Activated CD4-positive, alpha-beta T cell treated with anti-CD3 and anti-CD28 coated beads for 4 hours (primary cell): ENCODE results near the gene FOXRED2.
"Not testable (repeated sequence)": the region's sequence is repeated elsewhere in the genome, so short reads cannot be mapped to it uniquely, and the experiment has no call there.

Experiments
- DNase-seq, 2 donors: peaks; one replicate each; pipeline ENCODE4 v3.0.0-alpha.2; 2020

FOXRED2 gene

DNA sequence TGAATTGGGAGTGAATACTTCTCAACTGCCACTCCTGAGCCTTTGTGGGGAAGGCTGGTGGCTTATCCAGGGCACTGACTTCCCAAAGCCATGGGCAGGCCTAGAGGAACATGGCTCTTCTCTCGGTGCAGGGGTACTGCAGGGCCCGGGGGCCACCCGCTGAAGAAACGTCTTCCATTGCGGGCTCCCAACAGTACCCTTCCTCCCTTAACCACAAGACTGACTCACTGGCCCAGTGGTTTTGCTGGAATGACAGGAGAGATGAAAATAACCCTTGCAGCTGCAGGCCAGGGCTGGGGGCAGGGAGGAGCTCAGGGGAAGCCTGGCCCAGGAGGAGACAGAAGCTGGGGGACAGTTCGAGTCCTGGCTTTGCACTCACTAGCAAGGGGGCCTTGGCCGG lies 38.9 kb downstream of the FOXRED2 start:
- DNase-seq: no peak

DNA sequence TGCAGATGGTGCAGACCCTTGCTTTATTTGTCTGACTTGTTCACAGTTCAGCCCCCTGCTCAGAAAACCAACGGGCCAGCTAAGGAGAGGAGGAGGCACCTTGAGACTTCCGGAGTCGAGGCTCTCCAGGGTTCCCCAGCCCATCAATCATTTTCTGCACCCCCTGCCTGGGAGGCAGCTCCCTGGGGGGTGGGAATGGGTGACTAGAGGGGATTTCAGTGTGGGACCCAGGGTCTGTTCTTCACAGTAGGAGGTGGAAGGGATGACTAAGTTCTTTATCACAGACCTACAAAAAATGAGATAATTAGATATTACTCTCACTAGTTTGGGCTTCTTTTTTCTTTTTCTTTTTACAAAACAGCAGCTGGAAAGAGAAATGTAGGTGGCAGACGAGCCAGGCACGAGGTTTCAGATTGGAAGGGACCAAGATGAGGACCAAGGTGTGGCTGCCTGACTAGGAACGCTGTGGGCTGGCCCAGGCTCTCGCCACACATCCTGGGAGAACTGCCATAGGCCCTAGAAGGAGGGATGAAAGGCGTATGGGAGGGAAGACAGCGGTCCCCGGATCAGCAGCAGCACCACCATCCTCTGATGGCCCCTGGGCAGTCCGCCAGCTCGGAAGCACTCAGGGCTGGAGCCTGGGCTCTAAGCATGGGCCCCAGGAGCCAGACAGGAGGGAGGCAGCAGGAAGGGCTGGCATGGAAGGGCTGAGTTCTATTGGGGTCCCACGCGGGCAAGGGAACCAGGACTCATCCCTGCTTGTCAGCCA lies 39.6 kb downstream of the FOXRED2 start:
- no peak for DNase-seq

DNA sequence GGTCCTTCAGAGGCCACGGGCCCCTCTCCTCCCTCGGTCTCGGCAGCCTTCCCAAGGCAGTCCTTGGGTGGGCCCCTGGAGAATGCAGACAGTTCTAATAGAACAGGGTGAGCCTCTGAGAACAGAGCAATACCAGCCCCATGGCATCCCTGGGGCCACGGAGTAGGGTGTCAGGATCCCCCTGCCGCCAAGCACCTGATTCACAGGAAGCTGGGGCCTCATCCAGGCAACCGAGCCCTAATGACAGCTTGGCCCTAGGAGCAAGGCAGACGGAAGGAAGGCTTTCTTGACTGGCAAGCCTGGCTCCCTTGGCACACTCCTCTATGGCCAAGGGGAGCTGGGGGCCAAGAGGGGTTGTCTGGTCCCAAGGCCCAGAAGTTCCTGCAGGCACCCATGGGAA lies 40.6 kb downstream of the FOXRED2 start:
- DNase-seq: no peak

DNA sequence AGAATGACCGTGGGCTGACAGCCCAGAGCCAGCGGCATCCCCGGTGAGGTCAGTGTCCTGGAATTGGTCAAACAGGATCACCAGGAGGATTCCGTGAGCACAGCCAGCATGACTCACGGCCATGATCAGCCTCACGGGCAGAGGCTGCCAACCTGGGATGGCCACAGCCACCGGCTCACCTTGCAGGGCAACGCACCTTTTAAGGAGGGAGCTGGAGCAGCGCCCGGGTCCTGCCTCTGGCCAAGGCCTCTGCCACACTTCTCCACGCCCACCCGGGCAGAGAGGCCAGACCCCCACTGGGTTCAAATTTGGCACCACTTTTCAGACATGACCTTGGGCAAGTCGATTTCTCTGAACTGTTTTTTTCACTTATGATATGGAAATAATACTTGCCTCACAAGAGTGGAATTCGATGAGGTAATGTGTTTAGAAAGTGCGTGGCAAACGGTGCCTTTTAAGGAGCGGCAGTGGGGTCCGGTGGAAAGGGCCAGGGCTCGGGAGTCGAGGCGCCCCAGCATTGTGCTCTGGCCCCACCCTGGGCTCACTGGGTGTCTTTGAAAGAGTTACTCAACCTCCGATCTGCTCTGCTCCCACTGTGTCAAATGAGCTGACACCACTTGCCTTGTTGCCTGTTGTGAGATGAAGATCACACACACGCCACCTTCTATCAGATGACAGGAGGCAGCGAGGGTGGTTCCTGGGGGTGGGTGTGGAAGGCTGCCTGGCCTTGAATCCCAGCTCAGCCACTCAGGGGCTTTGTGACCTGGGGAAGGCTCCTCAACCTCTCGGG lies 41.4 kb downstream of the FOXRED2 start:
- DNase-seq: no peak

DNA sequence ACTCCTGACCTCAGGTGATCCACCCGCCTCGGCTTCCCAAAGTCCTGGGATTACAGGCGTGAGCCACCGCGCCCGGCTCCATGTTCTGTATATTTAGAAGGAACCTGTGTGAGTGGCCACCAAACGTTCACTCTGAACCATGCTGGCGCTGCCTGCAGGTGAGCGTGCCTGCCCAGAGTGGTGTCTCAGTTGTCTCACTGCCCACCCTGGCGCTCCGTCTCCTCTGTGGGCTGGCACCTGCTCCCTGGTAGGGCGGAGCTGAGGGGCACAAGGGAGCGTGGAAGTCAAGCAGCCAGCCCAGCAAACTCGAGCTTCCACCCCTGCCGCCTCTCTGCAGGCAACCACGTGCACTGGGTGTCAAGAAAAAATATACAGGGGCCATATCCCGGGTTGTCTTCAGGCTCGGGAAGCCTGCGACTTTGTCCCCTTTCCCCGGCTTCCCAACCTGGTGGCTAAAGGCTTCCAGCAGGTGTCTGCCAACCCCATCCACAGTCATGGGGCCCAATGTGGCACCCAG lies 42.1 kb downstream of the FOXRED2 start:
- no peak for DNase-seq

DNA sequence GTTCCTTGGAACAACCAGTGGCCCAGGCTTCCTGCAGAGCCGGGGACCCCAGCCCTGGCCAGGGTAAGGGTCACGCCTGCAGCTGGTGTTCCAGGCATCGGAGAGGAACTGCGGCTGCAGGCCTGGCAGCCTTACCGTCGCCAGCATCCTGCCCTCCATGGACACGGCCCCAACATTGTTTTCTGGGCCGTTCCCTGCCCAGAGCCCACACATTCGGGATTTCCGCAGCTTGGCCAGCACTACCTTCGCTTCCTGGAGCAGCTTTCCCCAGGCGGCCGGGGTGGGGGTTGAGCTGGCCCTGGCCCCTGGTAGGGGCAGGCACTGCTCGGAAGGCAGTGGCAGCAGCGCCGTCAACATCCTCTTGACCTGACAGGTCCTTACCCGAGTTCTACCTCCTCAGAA lies 43.1 kb downstream of the FOXRED2 start:
- DNase-seq: no peak

DNA sequence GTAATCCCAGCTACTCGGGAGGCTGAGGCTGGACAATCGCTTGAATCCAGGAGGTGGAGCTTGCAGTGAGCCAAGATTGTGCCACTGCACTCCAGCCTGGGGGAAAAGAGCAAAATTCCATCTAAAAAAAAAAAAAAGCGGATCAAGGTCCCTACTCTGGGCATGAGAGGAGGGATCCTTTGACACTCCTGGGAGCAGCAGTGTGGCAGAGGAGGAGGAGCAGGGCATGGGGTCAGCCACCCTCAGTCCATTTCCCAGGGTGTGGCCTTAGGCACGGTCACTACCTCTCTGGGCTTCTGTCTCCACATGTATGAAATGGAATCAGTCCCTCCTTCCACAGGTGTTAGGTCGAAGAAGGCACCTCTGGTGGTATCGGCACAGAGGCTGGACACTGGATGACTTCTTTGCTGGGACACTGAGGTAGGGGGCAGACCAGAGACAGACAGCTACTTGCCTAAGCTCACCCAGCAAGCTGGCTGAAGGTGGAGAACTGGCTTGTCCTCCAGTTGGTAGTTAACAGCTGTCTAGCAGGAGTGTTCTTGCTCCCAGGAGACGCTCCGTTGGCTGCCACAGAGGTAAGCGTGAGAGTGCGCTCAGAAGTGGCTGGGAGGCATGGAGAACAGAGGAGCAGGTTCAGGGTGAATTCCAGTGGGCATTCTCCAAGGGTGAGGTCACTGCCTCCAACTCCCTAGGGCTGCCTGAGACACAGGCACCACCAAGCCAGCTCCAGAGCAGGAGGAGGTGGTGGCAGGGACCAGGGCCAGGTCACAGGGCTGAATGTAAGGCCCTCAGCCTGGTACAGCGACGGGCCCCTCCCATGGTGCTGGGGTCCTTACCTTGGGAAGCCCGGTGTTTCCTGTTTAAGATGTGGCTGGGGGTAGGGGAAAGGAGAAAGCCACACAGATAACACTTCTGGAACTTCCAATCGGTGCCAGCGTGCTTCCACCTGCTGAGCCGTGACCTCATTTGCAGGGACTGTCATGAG lies 44.9 kb downstream of the FOXRED2 start:
- DNase-seq: no peak

DNA sequence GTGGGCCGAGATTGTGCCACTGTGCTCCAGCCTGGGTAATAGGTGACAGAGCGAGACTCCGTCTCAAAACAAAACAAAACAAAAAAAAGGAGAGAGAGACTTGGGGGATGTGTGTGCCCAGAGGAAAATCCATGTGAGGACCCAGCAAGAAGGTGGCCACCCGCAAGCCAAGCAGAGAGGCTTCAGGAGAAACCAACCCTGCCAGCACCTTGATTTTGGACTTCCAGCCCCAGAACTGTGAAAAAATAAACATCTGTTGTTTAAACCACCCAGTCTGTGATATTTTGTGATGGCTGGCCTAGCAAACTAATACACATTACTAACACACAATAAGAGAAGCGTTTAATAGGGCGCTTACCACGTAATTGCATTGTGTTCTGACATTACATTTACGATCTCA lies 46.6 kb downstream of the FOXRED2 start:
- no peak for DNase-seq

DNA sequence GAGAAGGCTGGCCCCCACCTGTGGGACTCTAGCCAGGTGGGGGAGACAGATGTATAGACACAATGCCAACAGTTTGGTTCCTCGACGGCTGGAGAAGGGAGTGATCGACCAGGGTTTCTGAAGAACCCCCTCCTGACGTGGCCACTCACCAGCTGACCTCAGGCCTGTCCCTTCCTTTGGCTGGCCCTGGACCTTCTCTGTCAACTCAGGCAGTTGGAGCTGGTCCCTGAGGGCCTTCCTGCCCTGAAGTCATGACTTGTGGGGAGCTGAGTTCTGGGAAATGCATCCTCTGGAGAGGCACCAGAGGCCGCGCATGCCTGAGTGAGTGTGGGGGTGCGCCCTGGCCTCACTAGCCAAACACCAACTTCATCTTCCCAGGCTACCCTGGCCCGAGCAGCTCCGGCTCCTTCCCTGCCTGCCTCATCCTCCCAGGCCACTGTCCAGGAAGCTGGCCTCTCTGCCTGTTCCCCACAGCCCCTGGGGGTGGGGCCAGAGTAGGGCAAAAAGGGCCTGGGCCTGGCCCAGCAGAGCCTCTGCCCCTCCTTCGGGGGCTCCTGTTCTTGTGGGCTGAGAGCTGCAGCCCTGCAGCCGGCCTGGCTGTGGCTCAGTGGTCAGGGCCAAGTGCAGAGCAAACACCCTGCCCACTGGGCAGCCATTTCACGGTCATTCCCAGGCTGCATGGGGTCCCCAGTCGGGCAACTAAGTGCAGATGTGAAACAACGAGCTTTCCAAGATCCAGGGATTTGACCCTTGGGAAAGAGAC lies 49.0 kb downstream of the FOXRED2 start:
- DNase-seq: no peak

DNA sequence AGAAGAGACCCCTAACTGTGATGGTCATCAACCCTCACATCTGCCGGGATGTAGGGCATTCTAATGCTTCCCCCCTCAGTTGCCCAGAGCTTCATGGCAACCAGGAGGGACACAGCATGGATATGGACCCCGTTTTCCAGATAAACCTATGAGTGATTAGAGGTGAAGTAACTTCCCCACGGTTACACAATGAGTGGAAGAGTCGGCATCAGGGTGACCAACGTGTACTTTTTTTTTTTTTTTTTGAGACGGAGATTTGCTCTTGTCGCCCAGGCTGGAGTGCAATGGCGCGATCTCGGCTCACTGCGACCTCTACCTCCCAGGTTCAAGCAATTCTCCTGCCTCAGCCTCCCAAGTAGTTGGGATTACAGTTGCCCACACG lies 50.4 kb downstream of the FOXRED2 start:
- no peak for DNase-seq

DNA sequence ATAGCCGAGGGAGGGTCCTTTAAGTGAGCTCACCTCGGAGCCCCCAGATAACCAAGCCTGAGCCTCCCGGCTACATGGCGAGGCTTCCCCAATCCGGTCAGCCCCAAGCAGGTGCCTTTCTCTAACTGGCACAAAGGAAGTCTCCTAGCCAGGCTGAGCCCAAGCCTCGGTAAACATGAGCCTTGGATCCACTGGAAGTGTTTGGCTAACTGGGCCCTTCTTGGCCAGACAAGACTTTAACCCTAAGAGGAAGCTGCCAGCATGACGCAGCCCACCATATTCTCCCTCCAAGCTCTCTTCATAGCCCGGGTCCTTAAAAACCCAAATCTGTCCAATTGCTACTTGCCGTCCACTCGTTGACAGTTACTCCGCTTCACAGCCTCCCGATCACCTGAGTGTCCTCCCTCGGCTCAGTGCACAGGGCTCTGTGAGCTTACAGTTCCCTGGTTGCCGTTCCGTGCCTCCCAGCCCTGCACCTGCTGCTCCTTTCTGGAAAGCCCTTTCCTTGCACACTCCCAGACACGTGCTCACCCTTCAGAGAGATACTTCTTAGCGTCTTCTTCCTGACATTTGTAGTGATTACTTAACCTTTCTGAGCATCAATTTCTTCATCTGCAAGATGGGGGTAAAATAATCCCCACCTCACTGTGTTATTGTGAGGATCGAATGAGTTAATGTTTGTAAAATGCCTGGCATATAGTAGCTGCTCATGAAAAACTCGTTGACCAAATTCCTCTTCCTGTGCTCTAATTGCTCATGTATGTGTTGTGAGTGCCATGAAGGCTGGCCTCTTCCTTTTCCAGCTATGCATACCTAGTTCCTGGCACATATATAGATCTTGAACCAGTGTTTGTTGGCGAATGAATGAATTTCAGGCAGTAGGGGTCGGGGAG lies 51.0 kb downstream of the FOXRED2 start:
- DNase-seq: no peak

DNA sequence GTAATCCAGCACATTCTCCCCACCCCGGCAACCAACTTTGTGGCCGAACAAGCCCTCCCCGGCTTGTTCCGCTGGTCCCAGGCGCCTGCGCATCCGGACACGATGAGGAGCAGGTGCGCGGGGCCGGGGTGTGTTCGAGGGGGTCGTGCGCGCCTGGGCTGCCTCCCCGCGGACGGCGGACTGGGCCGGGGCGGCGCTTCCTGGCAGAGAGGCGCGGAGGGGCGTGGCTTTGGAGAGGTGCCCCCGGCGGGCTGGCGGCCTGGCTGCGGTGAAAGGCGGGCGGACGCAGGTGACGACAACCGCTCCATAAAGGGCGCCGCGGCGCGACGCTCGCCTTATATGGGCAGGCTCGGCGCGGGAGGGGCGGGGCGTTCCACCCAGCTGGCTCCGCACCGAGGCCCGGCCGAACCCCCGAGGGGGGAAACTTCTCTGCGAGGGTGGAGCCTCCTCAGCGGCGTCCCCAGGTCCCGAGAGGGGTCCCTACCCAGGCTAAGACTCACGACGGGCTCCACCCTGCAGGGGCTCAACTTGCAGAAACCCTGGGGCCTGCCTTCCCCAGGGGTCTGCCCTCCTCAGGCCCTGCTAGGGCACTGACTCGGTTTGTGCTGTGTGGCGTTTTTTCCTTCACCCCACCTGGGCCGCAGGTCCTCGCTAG lies 51.8 kb downstream of the FOXRED2 start:
- DNase-seq: peak; percentile 95 to 97

DNA sequence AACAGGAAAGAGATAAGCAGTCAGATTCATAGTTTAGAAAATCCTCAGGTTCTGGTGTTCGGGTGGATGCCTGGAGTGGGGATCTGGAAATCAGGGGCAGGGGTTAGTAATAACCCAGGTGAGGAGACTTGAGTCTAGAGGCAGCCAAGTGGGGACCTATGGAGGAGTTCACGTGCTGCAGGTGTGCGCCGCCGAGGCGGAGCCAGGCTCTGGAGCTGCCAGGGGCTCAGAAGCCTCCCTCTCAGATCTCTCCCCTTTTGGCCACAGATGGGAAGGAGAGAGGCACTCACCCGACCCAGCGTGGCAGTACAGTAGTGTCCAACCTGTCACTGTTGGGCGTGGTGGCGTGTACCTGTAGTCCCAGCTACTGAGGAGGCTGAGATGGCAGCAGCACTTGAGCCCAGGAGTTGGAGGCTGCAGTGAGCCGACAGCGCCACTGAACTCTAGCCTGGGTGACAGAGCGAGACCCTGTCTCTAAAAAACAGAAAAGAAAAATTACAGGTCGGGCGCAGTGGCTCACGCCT lies 52.9 kb downstream of the FOXRED2 start:
- no peak for DNase-seq

DNA sequence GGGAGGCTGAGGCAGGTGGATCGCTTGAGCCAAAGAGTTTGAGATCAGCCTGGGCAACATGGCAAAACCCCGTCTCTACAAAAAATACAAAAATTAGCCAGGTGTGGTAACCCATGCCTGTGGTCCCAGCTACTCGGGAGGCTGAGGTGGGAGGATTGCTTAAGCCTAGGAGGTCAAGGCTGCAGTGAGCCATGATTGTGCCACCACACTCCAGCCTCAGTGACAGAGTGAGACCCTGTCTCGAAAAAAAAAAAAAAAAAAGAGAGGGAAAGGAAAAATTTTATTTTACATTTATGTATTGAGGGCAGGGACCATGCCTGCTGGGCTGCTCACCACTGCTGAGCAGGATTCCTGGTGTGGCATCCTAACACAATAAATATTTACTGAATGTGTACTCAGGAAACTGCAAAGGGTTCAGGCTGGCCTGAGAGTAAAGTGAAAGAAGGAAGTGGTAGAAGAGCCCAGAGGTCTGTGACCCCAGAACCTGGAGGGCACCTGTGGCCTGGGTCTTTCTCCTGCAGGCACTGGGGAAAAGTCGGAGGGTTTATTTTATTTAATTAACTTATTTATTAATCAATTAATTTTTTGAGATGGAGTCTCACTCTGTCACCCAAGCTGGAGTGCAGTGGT lies 53.7 kb downstream of the FOXRED2 start:
- not testable (repeated sequence) for DNase-seq

DNA sequence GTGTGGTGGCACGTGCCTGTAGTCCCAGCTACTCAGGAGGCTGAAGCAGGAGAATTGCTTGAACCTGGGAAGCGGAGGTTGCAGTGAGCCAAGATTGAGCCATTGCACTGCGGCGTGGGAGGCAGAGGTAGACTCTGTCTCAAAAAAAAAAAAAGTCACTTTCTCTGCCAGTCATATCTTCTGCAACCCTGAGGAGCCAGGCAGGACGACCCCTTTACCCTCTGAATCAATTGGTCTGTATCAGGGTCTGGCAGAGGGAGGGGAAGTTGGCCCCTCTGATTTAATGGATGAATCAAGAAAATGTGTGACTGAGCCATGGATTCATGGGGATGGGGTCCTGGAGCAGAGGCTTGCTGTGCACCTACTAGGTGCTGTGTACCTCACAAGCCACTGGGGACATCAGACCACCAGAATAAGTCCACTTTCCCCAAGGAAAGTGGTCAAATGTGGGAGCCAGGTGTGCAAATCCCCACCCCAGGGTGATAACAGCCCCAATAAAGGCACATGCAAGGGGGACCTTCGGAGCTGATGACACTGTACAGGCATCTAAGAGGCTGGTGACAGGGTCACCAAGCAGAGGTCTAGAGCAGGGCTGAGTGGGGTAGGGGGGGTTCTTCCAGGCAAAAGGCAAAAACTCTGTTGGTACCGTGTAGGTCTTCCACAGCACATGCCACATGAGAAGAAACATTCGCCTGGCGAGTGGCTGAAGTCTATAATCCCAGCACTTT lies 54.4 kb downstream of the FOXRED2 start:
- DNase-seq: peak; percentile 28 to 41

DNA sequence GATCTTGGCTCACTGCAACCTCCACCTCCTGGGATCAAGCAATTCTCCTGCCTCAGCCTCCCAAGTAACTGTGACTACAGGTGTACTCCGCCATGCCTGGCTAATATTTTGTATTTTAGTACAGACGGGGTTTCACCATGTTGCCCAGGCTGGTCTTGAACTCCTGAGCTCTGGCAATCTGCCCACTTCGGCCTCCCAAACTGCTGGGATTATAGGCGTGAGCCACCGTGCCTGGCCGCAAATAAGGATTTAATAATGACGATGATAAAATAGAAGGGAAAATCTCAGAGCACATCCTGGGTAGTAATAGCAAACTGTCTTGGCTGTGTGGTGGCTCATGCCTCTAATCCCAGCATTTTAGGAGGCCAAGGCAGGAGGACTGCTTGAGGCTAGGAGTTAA lies 55.9 kb downstream of the FOXRED2 start:
- not testable (repeated sequence) for DNase-seq

DNA sequence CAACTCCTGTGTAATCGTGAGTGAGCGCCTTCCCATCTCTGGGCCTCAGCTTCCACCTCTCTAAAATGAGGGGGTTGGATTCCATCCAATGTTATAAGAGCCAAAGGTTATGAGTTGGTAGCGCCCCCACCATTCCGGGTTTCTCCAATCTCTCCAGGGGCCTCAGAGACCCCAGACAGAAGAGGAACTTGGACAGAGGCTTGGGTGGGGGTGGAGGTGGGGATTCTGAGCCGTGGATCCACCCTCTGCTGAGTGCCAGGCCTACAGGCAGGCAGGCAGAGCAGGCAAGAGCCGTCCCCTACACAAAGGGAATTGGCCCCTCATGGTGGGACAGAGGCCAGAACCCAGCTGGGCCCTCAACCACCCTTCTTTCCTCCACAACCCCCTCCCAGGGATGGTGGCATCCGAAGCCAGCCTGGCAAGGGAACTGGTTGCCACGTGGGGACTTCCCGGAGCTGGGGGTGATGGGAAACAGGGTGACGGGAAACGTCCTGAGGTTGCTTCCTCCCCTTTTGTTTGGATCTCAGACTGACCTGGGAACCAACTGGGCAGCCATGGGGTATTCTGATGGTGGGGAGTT lies 57.2 kb downstream of the FOXRED2 start:
- no peak for DNase-seq

DNA sequence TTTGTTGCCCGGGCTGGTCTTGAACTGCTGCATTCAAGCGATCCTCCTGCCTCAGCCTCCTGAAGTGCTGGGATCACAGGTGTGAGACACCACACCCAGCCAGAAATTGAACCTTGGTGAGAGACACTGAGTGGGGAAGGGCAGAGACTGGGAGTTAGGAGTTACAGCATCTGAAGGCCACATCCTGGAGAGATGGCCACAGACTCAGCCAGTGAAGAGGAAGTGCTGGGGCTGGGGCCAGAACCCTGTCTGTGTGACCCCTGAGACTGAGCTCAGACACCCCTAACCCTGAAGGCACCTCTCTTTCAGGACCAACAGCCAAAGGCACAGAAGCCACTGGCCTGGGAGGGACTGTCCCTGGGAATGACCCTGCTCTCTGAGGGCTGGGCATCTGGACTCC lies 59.2 kb downstream of the FOXRED2 start:
- DNase-seq: no peak
